ENCODE data around the gene PCBP3.
A peak's percentile ranks its signal among the peaks of the same experiment; 100 is the strongest.

PCBP3 gene

DNA sequence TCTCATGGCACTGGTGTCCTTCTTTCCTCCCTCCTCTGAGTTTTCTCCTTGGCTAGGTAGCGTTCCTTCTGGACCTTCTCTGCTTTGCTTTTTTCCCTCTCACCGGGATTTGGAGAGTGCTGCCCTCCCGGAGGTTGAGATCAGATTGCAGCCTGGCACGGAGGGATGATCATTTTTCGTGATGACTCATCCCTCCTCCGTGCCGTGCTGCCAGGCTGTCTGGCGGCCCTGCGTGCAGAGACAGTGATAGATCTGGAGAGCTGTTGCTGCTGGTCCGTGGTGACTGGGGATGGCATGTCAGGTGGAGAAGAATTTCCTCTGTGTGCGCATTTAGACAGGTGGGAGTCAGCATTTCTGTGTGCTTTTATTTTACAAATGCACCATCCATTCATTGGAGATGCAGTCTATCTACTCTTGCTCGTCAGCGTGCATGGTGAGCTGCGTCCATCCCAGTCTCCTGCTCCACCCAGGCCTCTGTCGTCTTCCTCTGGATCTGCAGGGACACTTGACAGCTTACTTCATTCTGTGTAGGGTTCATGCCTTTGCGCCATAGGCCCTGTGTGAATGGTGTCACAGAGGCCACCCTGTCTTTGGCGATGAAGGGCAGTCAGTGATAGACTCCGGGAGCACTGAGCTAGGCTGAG lies 104.4 kb downstream of the PCBP3 start:
- no peak for DNase-seq (ENCODE audit: low read depth in 2 of 3, low spot score in 2 of 3)

DNA sequence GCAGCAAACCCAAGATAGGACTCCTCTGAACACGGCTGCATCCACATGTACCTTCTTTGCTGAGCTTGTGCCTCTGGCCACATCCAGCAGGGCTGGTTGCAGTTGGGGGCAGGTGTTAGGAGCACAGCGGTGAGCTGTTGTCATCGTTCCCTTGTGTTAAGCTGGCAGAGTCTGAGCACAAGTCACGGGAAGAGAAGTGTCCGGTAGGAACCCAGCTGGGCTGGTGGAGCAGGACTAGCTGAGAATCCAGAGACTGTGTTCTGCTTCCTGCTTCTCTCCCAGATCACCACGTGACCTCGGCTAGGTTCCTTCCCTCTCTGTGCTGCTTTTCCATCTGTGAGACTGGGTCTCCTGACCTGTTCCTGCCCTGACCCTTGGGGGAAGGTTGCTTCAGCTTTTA lies 105.1 kb downstream of the PCBP3 start:
- no peak for DNase-seq (ENCODE audit: low read depth in 2 of 3, low spot score in 2 of 3)

DNA sequence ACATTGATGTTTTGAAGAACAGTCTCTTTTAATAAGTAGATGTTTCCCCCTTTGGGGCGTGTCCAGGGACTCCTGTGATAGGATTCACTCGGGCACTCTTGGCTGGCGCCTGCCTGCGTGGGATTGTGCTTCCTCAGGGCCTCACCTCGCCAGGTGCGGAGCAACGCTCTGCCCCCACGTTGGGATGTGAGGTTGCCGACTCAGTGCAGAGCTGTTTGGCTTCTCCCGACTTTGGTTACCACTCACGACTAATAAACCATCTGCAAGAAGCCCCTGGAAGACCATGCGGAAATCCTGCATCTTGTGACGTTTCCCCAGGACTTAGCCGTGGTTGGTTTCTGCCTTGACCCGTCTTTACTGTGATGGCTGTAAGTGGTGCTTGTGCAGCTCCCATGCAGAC lies 106.4 kb downstream of the PCBP3 start:
- DNase-seq (ENCODE audit: low read depth in 2 of 3, low spot score in 2 of 3), result no peak

DNA sequence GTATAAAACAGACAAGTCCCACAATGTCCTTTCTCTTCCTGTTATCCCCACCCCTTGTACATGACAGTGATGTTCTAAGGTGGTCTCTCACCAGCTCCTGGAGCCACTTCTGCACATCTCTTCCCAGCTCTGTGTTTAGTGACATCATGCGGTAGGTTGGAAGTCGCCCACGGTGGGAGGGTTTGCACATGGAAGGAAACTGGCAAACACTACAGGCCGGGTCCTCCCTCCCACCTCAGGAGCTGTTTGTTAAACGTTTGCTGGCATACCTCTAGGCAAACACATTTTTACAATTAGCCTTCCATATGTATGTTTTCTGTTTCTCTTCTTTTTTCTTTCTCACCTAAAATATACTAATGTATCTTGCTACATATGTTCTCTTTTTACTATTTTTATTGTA lies 107.4 kb downstream of the PCBP3 start:
- no peak for DNase-seq (ENCODE audit: low read depth in 2 of 3, low spot score in 2 of 3)

DNA sequence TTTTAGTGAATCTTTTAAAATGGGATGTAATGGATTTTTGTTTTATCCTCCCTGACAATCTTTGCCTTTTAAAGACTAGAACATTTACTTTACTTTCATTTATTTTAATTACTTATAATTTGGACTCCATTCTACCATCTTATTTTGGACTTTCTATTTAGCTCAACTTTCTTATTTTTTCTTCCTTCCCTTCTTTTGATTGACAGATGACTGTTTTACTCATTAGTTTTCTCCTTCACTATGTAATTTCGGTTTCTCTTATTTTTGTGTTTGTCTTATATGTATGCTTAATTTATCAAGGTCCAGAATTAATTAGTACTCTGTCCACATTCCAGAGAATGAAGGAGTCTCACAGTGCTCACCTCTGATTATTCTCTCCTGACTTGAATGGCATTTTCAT lies 109.9 kb downstream of the PCBP3 start:
- no peak for DNase-seq (ENCODE audit: low read depth in 2 of 3, low spot score in 2 of 3)

DNA sequence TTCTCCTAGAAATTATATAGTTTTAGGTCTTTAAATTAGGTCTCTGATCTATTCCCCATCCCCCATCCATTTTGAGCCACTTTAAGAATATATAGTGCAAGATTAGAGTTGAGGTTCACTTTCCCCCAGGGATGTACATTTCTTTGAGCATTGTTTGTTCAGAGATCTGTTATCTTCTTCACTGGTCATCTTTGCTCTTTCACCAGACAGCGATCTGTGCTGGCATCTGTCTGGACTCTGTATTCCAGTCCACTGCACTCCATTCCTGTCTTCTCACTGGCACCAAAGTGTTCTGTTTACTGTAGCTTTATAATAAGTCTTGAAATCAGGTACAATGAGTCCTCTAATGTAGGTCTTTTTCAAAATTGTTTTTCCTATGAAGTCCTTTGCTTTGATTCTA lies 112.5 kb downstream of the PCBP3 start:
- no peak for DNase-seq (ENCODE audit: low read depth in 2 of 3, low spot score in 2 of 3)

DNA sequence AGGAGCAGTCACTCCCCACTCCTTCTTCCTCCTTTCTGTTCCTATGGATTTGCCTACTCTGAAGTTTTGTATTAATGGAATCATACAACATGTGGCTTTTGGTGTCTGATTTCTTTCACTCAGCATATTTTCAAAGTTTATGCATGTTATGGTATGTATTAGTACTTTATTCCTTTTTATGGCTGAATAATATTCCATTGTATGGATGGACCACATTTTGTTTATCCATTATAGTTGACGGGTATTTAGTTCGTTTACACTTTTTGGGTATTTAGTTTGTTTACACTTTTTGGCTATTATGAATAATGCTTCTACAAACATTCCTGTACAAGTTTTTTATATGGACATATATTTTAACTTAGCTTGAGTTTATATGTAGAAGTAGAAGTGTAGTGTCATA lies 113.1 kb downstream of the PCBP3 start:
- DNase-seq (ENCODE audit: low read depth in 2 of 3, low spot score in 2 of 3), result no peak

DNA sequence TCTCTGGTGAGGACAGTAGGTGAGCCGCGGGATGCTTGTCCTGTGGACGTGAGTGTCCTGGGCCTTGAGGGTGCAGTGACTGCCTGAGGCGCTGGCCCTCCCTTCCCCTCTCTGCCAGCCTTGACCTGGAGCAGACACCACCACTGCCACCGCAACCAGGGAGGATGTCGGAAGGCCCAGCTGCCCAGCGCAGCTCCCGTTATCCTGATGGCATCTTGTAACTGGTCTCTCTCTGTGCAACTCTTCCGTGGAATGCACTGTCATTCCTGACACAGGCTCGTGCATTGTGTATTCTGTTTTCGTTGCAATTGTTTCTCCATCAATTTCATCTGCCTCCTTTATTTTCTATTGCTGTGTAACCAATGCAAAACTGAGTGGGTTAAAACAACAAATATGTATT lies 118.2 kb downstream of the PCBP3 start:
- DNase-seq (ENCODE audit: low read depth in 2 of 3, low spot score in 2 of 3), result no peak

DNA sequence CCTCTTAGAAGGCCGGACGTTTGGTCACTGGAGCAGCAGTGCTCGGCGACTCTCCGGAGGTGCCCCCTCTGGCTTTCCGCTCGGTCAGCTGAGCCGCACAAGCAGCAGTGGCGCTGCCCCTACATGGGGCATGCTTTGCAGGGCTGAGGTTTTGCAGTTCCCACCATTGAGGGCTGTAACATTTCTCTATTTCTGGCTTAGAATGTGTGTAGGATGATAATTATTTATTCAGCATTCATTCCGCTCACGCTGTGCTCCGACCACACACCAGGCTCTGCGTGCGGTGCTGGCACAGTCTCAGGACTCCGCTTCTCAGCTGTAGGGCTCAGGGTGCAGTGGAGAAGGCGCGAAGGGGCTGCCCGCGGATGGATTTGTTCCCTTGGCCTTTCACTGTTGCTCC lies 119.5 kb downstream of the PCBP3 start:
- DNase-seq (ENCODE audit: low read depth in 2 of 3, low spot score in 2 of 3), result no peak

DNA sequence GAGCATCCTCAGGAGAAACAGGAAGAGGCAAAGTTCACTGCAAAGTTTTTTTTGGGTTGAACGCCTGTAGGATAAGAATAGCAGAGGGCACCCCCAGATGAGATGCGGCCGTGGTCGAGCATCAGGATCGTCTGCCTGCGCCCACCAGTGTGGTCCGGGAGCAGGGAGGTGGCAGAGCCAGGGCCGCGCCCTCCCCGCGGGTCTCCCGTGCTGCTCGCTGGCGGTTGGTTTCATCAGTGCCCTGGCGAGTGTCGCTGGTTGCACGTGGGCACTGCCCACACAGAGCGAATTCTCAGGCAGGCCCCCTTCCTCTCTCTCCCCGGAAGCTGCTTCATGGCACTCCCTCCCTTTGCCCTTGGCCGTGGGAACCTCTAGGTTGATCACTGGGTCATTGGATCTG lies 120.0 kb downstream of the PCBP3 start:
- no peak for DNase-seq (ENCODE audit: low read depth in 2 of 3, low spot score in 2 of 3)

DNA sequence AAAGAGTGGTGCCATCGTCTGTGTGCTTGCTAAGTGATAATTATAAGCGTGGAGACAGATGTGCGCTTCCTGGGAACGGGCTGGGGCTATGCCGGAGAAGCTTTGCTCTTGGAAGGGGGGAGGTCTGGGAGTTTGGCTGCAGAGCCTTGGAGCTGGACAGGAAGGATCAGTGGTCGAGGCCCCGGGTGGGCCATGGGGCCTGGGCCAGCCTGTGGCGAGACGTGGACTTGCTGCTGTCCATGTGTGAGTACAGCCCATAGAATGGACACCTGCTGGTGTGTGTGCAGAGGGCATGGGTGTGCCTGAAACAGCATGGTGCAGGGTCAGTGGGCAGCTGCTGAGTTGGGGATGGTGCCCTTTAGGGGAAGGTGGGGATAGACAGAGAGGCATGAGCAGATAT lies 121.3 kb downstream of the PCBP3 start:
- no peak for DNase-seq (ENCODE audit: low read depth in 2 of 3, low spot score in 2 of 3)

DNA sequence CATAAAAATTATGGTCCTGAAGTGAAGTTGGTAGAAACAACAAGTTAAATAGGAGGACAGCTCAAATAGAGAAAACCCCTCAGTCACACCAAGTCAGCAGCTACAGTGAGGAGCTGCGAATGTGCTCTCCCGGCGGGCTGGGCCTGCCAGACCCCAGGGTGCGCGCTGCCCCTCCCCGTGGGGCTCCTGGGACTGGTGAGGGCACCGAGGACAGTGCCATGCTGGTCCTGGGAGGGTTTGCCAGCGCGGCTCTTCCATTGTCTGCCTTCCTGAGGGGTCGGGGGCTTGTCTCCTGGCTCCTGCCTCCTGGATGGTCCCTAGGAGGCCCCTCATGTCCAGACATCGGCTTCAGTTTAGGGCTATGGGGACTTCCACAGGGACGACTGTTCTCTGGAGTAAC lies 121.8 kb downstream of the PCBP3 start:
- no peak for DNase-seq (ENCODE audit: low read depth in 2 of 3, low spot score in 2 of 3)

DNA sequence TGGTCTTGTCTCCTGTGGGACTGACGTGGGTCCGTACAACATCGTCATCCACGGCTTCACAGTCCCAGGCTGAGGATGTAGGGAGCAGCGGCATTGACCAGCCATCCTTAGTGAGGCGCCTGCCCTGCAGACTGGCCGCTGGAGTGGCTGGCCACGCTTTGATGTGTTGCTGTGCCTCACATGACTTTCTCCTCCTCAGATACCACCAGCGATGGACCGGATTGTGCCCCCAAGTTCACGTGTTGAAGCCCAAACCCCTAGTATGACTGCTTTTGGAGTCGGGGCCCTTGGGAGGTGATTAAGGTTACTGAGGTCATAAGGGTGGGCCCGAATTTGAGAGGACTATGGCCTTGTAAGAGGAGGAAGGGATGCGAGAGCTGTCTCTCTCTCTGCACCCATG lies 122.5 kb downstream of the PCBP3 start:
- DNase-seq (ENCODE audit: low read depth in 2 of 3, low spot score in 2 of 3), result no peak

DNA sequence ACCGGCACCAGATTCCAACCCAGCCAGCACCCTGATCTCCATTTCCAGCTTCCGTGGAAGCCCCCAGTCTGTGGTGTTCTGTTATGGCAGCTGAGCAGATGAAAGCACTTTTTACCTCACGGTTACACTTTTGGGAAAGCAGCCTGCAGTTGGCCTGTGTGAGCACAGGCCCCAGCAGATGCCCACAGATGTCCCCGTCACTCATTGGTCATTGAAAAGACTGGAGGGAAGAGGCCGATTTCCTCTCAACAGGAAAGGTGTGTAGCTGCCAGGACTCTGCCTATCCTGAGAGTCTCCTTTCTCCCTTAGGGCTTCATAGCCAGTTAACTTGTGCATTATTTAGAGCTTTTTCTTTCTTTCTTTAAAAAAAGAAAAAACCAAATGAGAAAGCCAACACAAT lies 123.0 kb downstream of the PCBP3 start:
- DNase-seq (ENCODE audit: low read depth in 2 of 3, low spot score in 2 of 3), result no peak

DNA sequence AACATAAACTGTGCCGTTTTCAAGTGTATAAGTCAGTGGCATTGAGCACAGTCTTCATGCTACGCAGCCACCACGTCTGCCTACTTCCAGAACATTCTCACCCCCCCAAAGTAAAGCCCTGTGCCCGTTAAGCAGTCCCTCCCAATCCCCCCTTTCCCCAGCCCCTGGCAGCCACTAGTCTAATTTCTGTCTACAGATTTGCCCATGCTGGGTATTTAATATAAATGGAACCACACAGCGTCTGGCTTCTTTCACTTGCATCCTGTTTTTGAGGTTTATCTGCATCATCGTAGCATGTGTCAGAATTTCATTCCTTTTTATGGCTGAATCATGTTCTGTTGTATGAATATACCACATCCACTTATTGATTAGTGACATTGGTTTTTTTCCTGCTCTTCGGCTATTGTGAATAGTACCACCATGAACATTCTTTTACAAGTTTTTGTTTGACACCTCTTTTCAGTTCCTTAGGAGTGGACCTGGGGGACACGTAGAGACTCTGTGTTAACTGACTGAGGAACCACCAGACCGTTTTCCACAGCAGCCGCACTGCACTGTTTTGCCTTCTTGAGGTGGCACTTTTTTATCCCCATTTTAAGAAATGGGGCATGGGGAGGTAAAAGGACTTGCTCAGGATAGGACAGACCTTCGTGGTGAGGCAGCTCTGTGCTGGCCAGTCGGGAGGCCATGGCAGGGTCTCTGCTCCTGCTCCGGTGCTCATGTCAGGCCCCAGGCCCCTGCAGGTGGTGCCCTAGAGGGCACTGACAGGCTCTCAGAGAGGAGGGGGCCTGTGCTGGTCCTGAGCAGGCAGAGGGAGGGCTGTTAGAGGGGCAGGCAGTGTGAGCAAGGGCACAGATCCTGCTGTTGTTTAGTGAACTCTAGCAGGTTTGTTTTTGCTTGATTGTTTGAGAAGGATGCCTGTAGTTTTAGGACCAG lies 123.8 kb downstream of the PCBP3 start:
- DNase-seq (ENCODE audit: low read depth in 2 of 3, low spot score in 2 of 3), result no peak

DNA sequence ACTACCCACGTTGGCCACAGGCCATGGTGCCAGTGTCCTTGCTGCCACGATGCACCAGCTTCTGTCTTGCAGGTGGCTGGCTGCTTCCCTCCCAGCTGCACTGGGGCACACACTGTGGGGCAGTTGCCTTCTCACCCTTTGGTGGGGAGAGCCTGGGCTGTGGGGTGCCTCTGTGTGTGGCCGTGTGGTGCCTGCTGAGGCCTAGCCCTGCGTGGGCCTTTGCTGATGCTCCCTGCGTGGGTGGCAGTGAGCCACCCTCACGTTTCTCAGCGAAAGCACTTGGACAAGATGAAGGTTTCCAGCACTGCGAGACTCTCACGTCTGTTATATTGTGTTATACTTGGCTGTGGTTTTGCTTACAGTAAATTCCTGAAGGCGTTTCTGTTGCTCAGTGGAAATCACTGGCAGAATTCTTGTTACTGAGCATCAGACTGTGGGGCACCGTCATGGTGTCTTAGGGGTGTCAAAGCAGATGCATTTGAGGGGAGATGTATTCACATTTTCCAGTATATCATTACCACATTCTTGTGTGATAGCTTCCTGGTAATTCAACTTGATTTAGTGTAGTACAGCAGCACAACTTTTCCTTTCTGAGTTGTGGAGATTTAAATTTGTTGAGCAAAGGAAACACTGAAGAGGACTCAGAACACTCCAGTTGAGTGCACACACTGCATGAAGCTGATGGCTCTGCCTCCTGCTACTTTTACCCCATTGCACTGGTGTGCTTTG lies 124.7 kb downstream of the PCBP3 start:
- DNase-seq (ENCODE audit: low read depth in 2 of 3, low spot score in 2 of 3), result peak in 1 of 3 experiments; percentile 23

DNA sequence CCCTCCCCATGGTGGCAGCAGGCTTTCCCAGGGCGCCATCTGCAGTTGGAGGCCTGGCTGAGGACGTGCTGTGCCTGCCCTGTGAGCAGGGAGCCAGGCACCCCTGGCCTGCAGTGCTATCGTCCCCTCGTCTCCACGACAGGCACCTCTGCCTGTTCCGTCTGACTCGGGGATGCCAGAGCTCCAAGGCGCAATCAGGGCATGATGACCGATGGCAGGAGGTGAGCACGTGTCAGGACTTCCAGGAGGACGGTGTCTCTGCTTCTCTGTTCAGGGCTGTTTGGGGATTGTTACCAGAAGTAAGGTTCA lies 125.2 kb downstream of the PCBP3 start:
- no peak for DNase-seq (ENCODE audit: low read depth in 2 of 3, low spot score in 2 of 3)

DNA sequence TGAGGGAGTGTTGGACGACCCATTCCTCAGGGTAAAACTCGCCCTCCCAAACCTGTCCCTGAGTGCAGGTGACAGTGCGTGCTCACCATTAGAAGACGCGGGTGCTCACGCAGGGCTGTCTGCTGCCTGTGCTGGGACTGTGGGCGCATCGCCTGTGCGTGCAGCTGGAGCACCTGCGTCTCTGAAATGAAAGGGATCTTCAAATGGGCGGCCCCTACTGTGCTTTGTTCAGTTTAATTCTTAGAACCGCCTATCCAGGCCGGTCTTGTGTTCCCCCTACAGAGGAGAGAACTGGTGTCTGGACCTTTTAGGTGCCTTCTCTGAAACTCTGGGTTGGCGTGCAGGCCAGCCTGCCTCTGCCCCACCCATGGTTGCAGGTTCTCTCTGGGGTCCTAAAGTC lies 125.8 kb downstream of the PCBP3 start:
- no peak for DNase-seq (ENCODE audit: low read depth in 2 of 3, low spot score in 2 of 3)

DNA sequence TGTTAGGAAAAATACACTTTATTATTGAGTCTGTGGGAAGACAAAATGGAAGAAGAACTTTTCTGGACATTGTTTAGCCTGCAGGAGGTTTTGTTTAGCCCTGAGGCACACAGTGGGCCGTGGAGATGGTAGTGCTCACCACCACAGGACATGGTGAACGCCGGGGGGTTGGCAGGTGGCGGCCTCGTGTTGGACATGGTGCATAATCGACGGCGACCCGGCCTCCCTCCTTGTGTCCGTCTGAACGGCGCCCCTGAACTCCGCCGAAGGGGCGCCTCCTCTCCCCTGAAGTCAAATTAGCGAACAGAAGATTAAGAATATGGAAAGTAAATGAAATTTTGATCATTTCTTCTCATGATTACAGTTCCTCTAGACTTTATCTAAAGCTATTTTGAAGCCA lies 126.4 kb downstream of the PCBP3 start:
- no peak for DNase-seq (ENCODE audit: low read depth in 2 of 3, low spot score in 2 of 3)

DNA sequence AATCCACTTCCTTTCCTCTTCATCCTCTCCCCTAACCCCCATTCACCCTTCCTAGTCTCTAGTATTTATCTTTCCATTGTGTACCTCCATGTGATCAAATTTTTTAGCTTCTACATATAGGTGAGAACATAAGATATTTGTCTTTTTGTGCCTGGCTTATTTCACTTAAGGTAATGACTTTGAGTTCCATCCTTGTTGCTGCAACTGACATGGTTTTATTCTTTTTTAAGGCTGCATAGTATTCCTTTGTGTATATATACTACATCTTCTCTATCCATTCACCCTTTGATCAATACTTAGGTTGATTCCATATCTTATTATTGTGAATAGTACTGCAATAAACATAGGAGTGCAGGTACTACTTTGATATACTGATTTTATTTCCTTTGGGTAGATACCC lies 128.7 kb downstream of the PCBP3 start:
- no peak for DNase-seq (ENCODE audit: low read depth in 2 of 3, low spot score in 2 of 3)

DNA sequence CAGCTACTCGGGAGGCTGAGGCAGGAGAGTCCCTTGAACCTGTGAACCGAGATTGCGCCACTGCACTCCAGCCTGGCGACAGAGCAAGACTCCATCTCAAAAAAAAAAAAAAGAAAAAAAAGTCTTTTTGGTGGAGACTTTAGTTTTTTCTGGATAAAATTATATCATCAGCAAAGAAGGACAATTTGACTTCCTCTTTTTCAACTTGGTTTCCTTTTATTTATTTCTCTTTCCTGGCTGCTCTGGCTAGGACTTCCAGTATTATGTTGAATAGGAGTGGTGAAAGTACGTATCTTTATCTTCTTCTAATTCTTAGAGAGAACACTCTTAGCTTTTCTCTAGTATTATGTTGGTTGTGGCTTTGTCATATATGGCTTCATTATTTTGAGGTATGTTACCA lies 130.8 kb downstream of the PCBP3 start:
- DNase-seq (ENCODE audit: low read depth in 2 of 3, low spot score in 2 of 3), result no peak

DNA sequence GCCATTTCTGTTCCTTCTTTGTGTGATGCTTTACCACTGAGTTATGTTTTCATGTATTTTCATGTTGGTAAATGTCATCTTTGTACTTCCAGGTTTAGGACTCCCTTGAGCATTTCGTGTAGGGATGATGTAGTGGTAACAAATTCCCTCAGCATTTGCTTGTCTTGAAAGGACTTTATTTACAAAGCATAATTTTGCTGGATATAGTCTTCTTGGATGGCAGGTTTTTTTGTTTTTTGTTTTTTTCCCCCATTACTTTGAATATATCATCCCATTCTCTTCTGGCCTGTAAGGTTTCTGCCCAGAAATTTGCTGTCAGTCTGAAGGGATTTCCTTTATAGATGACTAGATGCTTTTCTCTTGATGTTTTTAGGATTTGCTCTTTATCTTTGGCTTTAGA lies 133.4 kb downstream of the PCBP3 start:
- no peak for DNase-seq (ENCODE audit: low read depth in 2 of 3, low spot score in 2 of 3)

Measured in activated CD8-positive, alpha-beta memory T cell treated with anti-CD3 and anti-CD28 coated beads for 48 hours (primary cell).